Kidney epithelial cell (primary cell): Measurements from ENCODE around the gene CUL4A. TPM values are rescaled to one million over a fixed set of nuclear protein-coding genes. Genes with fewer than 3 reads are reported as not detected.
"Not testable (repeated sequence)": the region's sequence is repeated elsewhere in the genome, so short reads cannot be mapped to it uniquely, and the experiment has no call there.

ENCODE experiments used
- DNase-seq: peaks from one replicate; pipeline ENCODE4 v3.0.0-alpha.2; 2010; ENCODE audit warnings: low read depth
- H3K27me3 ChIP-seq: 2 replicates; pipeline ENCODE4 v1.6.0; 2011; ENCODE audit warnings: low read length; ENCODE audit not compliant: control insufficient read depth, insufficient read depth
- H3K36me3 ChIP-seq: 2 replicates; pipeline ENCODE4 v1.5.1; 2011; ENCODE audit warnings: low read length; ENCODE audit not compliant: control insufficient read depth, insufficient read depth
- H3K4me3 ChIP-seq: 2 replicates; pipeline ENCODE4 v1.5.1; 2011; ENCODE audit warnings: low read depth, mild to moderate bottlenecking, control low read depth, low read length
- CTCF ChIP-seq: IDR thresholded peaks from 2 replicates; pipeline ENCODE4 v1.5.1; 2011; ENCODE audit warnings: mild to moderate bottlenecking, moderate library complexity, low read length, control low read depth, inconsistent platforms; ENCODE audit not compliant: insufficient read depth, poor library complexity, severe bottlenecking
- total RNA-seq: library from RNA; depleted of rRNA; stranded (reverse); fragments of >200 nt; gene quantifications from 2 replicates; pipeline ENCODE4 v1.2.3, GENCODE V29; 2015

CUL4A gene
- total RNA-seq, 1 donor from 2014 or later: 90.4 TPM

GRCh38 chr13:113305208-113305607, 95.8 kb downstream of the CUL4A start:
- peak; percentile 38 for DNase-seq
- no peak for TF ChIP-seq CTCF
- no peaks in the 10 kb centered on the region for H3K27me3 ChIP-seq
- no peak overlapping the region for H3K4me3 ChIP-seq
- no peaks in the 10 kb centered on the region for H3K36me3 ChIP-seq

GRCh38 chr13:113307491-113307890, 98.1 kb downstream of the CUL4A start:
- TF ChIP-seq CTCF: no peak
- peaks cover 2% of the 10 kb centered on the region for H3K36me3 ChIP-seq
- no peak for DNase-seq
- H3K27me3 ChIP-seq: no peaks in the 10 kb centered on the region
- no peak overlapping the region for H3K4me3 ChIP-seq

- TF ChIP-seq CTCF: no peak
Measured at GRCh38 chr13:113309473-113309872, 100.1 kb downstream of the CUL4A start.

GRCh38 chr13:113314112-113314511, 104.7 kb downstream of the CUL4A start:
- not testable (repeated sequence) for H3K27me3 ChIP-seq, H3K36me3 ChIP-seq, H3K4me3 ChIP-seq, DNase-seq

More at GRCh38 chr13:113309473-113309872, 100.1 kb downstream of the CUL4A start:
- Histone ChIP-seq H3K27me3 (no peaks in the 10 kb centered on the region), H3K4me3 (no peak overlapping the region), H3K36me3 (peaks cover 2% of the 10 kb centered on the region)
- DNase-seq: no peak

- not testable (repeated sequence) for DNase-seq, H3K4me3 ChIP-seq, H3K36me3 ChIP-seq, H3K27me3 ChIP-seq
Measured at GRCh38 chr13:113314895-113315470, 105.6 kb downstream of the CUL4A start.

- no peak for TF ChIP-seq CTCF
- Histone ChIP-seq H3K36me3 (no peaks in the 10 kb centered on the region), H3K27me3 (no peaks in the 10 kb centered on the region), H3K4me3 (no peak overlapping the region)
- no peak for DNase-seq
Measured at GRCh38 chr13:113315992-113316391, 106.6 kb downstream of the CUL4A start.

Other genes starting within 250 kb of the CUL4A start
- gene MCF2L, start 240.4 kb upstream of the CUL4A start, total RNA-seq: 12.3 and 13.8 TPM in 2 replicates
- 0.38 and 0.55 TPM in 2 replicates for gene F7, start 103.8 kb upstream of the CUL4A start, total RNA-seq
- gene F10, start 86.8 kb upstream of the CUL4A start, total RNA-seq: 0.08 and 0.75 TPM in 2 replicates
- gene PROZ, start 51.0 kb upstream of the CUL4A start, total RNA-seq: not detected in 2 replicates
- gene PCID2, start 944 bp upstream of the CUL4A start, total RNA-seq: 34.8 and 36.9 TPM in 2 replicates
- gene LAMP1, start 87.6 kb downstream of the CUL4A start, total RNA-seq: 273 and 317 TPM in 2 replicates
- gene GRTP1, start 154.5 kb downstream of the CUL4A start, total RNA-seq: 2.3 and 5.4 TPM in 2 replicates
- gene ADPRHL1, start 243.9 kb downstream of the CUL4A start, total RNA-seq: 0.75 and 0.84 TPM in 2 replicates